ENCODE measurements around the gene TMEM30B.

DNA sequence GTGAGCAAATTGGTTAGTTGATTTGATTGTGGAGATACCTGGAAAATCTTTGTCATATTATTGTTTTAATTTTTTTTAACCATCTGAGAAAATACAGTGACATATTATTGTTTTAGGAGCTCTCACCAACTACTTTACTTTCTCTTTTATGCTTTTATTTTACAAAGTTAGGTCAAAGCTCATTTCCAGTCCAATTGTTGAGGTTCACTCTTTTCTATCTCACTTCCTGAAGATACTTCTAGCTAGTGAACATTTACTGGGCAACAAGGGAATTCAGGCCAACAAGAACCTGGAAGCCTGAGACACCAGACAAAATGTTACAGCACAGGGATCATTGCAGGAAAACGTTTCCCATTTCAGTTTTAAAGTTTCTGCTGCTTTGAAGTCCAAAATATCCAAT lies 3.9 kb downstream of the TMEM30B start:
- TF ChIP-seq POLR2A (IDR thresholded peaks at IDR 0.05) = no peak
- TF ChIP-seq CTCF (IDR thresholded peaks at IDR 0.05) = no peak

Measured in suprapubic skin (tissue), 3 donors.